Left hindlimb (tissue), 1 donor: ENCODE measurements around the gene FITM2.
A peak's percentile ranks its signal among the peaks of the same experiment; 100 is the strongest.
"Not testable (repeated sequence)": the region's sequence is repeated elsewhere in the genome, so short reads cannot be mapped to it uniquely, and the experiment has no call there.

Experiments
- DNase-seq: peaks from one replicate; pipeline ENCODE4 v3.0.0-alpha.2; 2018

The FITM2 gene, protein sequence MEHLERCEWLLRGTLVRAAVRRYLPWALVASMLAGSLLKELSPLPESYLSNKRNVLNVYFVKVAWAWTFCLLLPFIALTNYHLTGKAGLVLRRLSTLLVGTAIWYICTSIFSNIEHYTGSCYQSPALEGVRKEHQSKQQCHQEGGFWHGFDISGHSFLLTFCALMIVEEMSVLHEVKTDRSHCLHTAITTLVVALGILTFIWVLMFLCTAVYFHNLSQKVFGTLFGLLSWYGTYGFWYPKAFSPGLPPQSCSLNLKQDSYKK

DNA sequence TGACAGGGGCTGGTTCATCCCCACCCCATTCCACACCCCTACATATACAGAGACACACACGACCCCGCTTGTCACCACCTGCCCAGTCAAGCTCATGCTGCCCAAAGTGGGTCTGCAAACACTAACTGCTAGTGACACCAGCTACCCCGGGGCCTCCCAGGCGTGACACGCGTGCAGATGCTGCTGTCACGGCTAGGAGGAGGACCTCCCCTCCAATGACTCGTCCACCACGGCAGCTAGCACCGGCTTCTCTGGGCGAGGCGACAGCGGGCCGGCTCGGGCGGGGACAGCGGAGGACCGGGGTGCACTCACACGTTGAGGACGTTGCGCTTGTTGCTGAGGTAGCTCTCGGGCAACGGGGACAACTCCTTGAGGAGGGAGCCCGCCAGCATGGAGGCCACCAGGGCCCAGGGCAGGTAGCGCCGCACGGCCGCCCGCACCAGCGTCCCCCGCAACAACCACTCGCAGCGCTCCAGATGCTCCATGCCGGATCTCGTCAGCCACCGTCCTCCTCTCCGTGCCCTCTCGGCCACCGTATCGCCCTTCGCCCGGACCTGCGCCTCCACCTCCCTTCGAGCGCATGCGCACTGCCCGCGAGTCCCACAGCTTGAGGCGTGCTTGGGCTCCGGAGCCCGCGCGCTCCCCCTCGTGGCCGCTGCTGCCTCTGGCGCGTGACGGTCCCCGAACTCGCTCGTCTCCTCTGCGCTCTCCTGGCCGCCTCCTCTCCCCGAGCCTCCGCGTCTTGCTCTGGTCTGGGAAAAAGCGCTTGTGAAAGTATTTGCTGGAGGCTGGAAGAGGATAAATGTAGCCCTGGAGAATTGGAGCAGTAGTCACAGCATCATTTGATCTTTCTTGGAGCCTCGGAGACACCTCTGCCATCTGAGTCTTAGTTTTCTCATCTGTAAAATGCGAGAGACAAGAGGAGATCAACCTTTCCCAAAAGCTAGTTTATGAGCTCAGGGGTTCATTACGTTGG lies at the start of gene FITM2:
Gene FITM2 (minus strand): TSS at position 539 of the 976 bp plus-strand sequence. CDS start 54 bp downstream, at position 485.
- DNase-seq = peak; percentile 97

DNA sequence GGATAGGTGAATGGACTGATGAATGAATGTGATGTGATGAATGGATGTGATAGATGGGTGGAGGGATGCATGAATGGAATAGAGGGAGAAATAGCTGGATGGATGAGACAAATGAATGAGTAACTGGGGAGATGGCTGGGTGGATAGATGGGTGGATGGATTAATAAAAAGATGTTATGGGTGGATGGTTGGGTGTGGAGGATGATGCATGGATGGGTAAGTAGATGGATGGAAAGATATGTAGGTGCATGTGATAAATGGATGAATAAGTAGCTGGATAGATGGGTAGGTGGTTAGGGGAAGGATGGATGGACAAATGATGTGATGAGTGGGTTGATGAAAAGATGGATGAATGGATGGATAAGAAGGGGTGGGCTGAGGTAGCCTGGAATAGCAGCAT lies 49.2 kb upstream of the FITM2 start:
- DNase-seq = no peak

DNA sequence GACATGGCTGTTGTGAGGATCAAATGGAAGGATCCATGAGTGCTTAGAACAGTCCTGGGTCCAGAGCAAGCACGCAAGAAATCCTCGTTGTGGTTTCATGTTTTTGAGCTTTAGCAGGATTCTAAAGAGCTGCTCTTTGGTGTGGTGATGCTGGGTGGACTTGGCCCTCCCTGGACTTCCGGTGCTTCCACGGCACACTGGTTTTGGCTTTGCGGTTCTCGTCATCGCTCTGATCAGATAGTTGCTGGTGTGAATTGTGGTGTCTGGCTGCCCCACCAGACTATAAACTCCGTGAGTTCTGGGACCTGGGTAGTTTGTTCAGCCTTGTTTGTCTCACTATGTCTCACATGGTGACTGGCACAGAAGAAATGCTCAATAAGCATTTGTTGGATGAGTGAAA lies 47.8 kb upstream of the FITM2 start:
- no peak for DNase-seq

DNA sequence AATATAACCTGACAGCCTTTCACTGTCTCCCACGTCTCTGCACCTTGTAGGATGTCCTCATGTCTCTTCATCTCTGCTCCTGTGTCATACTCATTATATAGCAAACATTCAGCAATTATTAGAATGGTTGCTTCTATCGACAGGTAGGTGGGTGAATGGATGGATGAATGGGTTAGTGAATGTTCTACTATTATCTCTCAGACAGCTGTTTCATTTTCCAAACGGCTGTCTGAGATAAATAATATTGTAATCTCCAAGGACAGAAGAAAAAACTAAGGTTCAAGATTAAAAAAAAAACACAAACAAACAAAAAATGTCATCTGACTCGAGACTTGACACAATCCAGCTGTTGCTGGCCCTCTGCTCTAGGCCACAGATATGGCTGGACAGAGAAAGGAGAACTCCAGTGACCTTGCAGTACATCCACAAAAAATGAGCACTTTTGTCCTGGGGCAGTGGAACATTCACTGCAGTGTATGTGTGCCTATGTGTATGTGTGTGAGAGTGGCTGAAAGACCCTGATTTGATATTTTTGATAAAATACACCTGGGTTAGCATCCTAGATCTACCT lies 46.6 kb upstream of the FITM2 start:
- DNase-seq = no peak

DNA sequence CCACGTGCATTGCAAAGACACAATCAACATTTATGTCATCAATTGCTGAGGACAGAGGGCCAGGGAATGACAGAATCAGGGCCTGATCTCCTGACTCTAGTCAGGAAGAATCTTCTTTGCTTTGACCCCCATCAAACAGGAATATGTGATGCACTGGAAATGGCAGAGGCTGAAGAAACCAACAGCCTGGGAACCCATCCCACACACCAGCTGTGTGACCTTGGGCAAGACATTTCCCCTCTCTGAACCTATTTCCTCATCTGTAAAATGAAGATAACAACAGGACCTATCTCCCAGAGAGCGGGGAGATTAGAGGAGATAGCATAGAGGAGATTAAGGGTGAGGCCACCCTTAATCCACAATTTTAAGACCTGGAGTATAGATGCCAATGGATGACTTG lies 46.0 kb upstream of the FITM2 start:
- DNase-seq = no peak

DNA sequence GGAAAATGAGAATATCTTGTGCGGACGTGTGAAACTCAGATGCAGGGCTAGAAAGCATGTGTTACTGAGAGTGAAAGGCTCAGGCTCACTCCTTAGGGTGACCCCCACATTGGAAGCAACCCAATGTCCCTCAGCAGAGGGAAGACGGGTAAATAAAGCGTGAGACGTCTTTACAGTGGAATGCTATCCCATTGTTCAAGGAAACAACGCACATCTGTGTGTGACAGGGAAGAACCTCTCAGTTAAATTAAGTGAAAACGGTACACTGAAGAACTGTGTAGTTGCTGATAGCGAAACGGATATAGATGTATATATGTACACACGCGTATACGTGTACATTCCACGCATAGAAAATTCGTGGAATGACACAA lies 45.3 kb upstream of the FITM2 start:
- DNase-seq = no peak

DNA sequence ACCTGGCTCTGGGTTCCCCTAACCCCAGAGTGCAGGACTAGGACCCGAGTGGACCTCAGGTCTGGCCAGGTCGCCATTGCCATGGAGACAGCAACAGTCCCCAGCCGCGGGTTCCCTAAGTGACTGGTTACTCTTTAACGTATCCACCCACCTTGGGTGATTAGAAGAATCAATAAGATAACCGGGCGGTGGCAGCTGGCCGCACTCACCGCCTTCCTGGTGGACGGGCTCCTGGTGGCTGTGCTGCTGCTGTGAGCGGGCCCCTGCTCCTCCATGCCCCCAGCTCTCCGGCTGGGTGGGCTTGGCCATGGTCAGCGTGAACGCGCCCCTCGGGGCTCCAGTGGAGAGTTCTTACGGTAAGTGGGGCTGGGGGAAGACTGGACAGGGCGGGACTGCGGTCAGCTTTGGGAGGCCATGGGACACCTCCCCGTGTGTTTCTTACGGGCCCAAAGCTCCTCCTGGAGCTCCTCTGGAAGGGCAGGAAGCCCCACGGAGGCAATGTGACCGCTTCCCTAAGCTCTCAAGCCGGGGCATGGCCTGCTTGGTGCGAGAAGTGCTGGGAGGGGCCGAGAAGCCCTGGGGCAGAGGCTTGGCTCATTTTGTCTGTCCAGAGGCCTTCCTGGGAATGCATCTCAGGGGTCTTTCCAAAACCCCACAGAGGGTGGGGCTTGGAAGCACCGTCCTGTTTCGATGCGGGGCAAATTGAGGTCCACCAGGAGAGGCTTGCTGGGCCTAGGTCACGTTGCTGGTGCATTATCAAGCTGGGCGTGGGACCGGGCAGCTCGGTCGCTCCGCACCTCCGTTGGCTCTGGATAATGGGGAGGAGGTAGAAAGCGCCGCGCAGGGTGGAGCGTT lies 44.7 kb upstream of the FITM2 start, which contains the start of gene HNF4A:
Gene HNF4A (plus strand): TSS at position 202 of the 855 bp plus-strand sequence. CDS start 106 bp downstream, at position 308.
- no peak for DNase-seq

DNA sequence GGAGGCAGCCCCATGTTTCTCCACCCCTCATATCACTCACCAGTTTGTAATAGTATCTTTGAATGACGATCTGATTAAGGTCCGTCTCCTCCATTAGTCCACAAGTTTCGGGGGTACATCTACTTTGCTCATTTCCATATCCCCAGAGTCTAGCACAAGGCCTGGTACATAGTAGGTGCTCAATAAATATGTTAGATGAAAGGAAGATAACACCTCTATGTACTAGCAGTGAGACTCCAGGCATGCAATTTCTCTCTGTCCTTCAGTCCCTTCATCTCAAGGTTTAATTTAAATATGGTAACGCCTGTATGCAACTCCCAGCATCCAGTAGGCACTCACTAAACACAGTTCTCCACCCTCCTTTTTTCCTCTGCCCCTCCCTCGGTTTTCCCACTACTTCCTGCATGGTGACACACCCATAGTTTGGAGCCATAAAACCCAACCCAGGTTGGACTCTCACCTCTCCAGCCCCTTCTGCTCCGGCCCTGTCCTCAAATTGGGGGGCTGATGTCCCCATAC lies 44.0 kb upstream of the FITM2 start:
- no peak for DNase-seq

DNA sequence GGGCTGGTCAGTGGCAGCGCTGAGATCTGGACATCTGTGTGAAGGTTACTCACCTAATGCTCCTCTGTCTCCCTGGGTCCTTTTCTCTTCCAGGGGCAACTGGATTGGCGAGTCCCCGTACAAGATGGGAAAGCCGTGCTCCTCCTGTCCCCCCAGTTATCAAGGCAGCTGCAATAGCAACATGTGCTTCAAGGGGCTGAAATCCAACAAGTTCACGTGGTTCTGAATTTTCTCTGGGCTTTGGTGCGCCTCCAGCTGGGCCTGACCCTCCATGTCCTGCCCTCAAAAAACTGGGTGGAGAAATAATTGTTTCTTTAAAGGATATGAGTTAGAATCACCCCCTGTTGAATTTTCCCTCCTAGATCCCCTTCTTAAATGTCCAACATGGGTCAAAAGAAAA lies 39.6 kb upstream of the FITM2 start:
- DNase-seq = no peak

DNA sequence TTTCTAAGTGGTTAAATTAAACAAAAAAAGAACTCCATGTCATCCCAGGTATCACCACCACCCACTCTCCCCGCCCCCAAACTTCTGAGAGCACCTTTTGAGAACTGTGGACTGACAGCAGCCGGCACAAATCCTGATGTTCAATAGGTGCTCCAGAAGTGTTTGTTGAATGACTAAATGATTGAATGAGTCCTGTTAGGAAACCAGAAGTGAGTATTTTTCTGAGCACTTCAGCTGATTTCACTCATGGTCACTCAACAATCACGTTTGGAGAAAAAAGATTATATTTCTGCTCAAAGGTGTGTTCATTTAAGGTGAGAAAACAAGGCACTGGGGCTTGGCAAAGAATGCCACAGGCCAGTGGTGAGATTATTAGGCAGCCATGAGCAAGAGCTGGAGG lies 38.3 kb upstream of the FITM2 start:
- no peak for DNase-seq

DNA sequence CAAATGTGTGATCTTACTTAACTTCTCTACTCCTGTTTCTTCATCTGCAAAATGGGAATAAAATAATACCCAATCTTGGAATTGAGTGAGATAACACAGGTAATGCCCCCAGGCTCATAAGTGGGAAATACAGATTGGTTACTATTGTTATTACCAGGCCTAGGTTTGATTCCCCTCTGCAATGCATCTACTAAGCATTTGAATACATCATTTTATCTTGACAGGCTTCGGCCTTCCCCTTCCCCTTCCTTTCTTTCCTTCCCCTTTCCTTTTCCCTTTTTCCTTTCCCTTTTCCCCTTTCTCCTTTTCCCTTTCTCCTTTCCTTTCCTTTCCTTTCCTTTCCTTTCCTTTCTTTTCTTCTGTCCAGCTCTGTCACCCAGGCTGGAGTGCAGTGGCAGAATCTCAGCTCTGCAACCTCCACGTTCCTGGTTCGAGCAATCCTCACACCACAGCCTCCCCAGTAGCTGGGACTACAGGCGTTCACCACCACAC lies 37.2 kb upstream of the FITM2 start:
- no peak for DNase-seq

DNA sequence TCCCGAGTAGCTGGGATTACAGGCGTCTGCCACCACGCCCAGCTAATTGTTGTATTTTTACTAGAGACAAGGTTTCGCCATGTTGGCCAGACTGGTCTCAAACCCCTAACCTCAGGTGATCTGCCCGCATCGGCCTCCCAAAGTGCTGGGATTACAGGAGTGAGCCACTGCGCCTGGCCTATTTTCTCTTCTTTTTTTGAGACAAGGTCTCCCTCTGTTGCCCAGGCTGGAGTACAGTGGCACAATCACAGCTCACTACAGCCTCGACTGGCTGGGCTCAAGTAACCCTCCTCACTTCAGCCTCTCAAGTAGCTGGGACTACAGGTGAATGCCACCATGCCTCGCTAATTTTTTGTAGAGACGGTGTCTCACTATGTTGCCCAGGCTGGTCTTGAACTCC lies 34.9 kb upstream of the FITM2 start:
- DNase-seq = not testable (repeated sequence)

DNA sequence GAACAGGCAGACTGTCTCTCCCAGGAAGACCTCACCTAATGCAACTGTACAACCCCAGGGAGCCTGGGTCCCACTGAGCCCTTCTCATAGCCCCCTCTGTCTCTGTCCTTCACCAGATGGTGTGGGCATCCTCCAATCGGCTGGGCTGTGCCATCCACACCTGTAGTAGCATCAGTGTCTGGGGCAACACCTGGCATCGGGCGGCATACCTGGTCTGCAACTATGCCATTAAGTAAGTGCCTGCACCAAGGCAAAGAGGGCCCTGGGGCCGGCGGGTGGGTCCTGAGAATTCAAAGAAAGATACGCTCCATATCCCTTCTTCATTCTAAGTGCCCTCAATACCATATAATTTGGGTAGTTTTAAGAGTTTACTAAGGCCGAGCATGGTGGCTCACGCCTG lies 34.1 kb upstream of the FITM2 start:
- no peak for DNase-seq

DNA sequence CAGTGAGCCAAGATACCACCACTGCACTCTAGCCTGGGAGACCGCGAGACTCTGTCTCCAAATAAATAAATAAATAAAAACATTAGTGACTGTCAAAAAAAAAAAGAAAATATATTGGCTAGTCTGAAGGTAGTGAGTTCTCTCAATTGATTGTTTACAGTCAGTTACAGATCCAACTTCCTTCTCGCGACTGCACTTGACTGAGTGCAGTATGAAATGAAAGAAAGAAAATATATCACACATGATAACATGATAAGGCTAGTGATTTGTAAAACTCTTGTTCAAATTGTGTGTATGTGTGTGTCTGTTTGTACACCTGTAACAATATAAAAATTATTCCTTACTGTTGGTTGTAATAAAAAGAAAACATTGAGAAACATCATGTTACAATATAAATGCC lies 33.7 kb upstream of the FITM2 start:
- DNase-seq = no peak

DNA sequence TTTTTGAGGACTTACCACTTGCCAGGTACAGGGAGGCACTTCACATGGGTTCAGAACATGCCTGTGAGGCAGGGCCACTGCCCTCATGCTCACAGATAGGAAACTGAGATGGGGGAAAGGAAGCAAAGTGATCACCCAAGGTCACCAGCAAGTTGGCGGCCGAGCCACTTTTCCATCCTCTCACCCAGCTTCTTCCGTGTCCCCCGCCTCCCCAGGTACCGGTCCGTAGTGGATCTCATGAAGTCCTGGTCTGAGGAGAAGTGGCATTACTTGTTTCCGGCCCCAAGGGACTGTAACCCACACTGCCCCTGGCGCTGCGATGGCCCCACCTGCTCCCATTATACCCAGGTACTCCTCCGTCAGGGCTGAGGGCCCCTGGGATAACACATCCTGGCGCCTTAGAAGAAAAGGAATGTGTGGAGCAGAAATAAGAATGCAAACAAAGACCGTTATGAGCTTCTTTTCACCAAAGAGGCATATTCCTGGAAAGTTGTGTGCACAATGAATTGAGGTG lies 32.2 kb upstream of the FITM2 start:
- DNase-seq = no peak

DNA sequence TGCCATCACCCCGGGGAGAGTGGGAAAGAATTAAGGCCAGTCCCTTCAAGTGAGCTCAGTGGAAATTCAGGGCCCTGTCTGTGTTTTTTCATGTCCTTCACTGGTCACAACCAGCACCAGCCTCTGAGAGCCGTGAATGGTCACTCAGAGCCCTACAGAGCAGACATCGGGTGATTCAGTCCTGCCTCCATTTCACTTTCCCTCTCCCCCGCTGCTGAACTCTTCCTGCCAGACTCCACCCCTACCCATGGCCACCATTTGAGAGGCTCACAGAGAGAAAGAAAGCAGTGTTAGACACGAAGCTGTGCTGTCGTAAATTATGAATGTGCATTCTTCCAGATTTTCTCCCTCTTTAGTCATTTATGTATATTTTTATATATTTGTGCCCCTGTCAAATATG lies 31.2 kb upstream of the FITM2 start:
- no peak for DNase-seq

DNA sequence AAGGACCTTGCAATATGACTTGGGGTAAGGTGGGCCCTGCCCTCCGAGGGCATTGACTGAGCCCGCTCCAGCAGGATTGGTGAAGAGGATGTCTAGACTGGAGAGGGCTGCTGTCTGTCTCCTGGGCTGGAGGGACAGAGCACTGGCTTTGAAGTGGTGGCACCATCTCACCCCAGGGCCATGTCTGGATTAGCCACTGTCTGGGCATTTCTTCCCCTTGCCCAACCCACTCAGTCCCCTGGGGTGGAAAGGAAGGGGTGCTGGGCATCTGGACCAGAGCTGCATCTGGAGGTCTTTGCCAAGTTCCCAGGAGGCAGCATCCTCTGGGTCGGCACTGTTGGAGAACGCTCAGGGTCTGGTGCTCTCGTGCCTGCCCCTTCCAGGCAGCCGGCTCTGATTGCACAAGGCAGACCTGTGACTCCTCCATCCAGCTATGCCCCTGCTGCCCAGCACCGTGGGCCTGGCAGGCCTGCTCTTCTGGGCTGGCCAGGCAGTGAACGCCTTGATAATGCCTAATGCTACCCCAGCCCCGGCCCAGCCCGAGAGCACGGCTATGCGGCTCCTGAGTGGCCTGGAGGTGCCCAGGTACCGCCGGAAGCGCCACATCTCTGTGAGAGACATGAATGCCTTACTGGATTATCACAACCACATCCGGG lies 25.9 kb upstream of the FITM2 start, which contains the start of gene R3HDML:
Gene R3HDML (plus strand): TSS at position 319 of the 656 bp plus-strand sequence. CDS start 115 bp downstream, at position 434.
- no peak for DNase-seq

DNA sequence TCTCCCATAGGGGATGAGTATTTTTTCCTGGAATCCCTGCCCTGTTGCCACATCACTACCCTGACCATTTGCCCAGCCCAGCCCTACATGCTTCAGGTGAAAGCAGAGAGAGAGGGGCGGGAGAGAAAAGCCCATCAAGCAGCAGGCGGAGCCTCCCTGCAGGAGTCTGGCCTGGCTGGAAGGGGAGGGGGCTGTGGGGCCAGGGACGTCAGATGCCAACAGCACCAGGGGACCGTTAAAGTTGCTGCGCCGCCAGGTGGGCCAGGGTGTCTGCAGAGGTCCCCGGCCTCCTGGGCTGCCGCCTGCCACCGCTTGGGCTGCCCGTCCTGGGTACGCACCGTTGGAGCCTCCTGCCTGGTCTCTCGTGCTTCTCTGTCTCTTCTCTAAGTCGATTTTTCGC lies 25.1 kb upstream of the FITM2 start:
- DNase-seq = no peak

DNA sequence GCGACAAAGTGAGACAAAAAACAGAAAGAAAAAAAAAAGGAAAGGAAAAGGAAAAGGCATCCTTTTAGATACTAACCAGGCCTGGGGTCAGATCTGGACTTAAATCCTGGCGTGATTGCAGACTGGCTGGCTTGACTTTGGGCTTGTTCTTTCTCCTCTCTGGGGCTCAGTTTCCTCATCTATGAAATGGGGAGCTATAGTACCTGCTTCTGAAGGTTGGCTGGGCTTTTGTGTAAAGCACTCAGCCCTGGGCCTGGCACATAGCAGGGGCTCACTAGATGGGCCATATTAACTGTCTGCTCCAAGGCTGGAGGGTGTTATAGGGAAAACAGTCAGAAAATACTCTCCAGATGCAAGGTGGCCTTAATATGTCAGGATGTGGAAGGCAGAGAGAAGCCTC lies 24.7 kb upstream of the FITM2 start:
- DNase-seq = no peak

DNA sequence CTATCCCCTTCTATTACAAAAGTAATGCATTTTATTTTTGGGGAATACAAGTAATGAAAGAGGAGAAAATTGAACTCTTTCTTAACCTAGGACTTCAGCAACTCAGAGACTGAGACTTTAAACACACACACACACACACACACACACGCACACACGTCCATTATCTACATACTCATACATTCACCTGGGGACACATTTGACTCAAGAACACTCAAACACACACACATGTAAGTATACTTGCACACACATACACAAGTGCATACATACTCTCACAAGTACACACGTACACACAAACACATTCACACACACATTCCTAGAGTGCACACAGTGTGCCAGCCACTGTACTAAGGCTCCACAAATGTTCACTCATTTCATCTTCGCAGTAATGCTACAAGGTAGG lies 23.7 kb upstream of the FITM2 start:
- no peak for DNase-seq

DNA sequence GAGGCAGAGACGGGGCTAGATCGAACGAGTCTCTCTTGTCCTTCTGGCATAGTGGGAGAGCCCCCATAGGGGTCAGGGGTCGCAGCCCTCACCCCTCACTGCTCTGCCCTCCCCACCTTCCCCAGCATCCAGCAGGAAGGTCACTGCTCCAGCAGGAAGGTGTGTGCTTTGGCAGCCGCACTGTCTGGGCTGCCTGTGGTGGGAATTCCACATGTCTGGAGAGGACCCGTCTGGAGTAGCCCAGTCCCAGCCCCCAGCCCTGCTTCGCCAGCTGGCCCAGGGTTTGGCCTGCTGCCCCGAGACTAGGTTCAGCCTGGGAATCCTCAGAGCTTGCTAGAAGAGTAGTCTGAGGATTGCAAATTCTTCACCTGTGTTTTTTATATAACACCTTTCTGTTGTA lies 23.3 kb upstream of the FITM2 start:
- no peak for DNase-seq
